ENCODE results near the gene GLYR1. TPM values are rescaled to one million over a fixed set of nuclear protein-coding genes. Genes with fewer than 3 reads are reported as not detected.
"Not testable (repeated sequence)": the region's sequence is repeated elsewhere in the genome, so short reads cannot be mapped to it uniquely, and the experiment has no call there.

The GLYR1 gene
- 10 to 100 TPM; 27.8 to 49.6 (median 37.3) TPM for polyA plus RNA-seq (ENCODE audit: low read depth in 6 of 6)

- no peaks in the 10 kb centered on the region for H3K27me3 Mint-ChIP-seq
- peak within 1 kb of the TSS; percentile 93 to 100 (median 96) for H3K27ac Mint-ChIP-seq
- no peaks in the 10 kb centered on the region for H3K36me3 Mint-ChIP-seq
- ATAC-seq (ENCODE audit: low read depth in 2 of 2) (peak; percentile 87 to 89), DNase-seq (peak; percentile 100)
- H3K9me3 Mint-ChIP-seq: no peaks in the 10 kb centered on the region
- H3K4me1 Mint-ChIP-seq: peaks cover 28 to 51% (median 41%) of the 10 kb centered on the region in 3 donors
- H3K4me3 Mint-ChIP-seq: peak within 1 kb of the TSS; percentile 87 to 97 (median 92)
Observed at GRCh38 chr16:4846901-4847773, at the start of gene GLYR1, which contains the start of gene UBN1. Gene GLYR1 (minus strand): TSS chr16:4847288. CDS start chr16:4847265, 23 bp downstream. Gene UBN1 (plus strand): TSS chr16:4847481. CDS start chr16:4852918, 5,437 bp downstream.

GRCh38 chr16:4896761-4897160 is 49.7 kb upstream of the GLYR1 start:
- ATAC-seq (ENCODE audit: low read depth in 2 of 2); H3K9me3 Mint-ChIP-seq; DNase-seq; H3K4me3 Mint-ChIP-seq; H3K27ac Mint-ChIP-seq; H3K36me3 Mint-ChIP-seq; H3K4me1 Mint-ChIP-seq: not testable (repeated sequence)
- H3K27me3 Mint-ChIP-seq: peaks cover 6 to 27% (median 8%) of the 10 kb centered on the region in 3 donors

DNA sequence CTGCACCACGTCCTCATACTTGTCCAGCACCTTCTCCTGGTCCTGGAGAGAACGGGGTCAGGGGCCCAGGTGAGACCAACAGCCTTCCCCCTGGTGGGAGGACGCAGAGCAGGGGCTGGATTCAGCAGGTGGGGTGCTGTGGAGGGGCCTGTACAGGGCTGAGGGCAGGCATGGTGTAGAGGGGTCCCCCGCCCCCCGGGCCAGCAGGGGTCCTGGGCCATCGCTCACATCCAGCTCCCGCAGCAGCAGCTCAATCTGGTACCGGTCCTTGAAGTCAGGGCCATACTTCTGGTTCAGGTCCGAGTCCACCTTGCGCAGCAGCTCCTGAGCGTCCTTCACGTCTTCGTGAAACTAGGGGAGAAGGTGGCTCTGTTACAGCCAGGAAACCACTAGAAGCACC is 48.3 kb upstream of the GLYR1 start:
- Mint-ChIP-seq H3K4me3 (no peak overlapping the region), H3K27me3 (peaks cover 6 to 22% (median 8%) of the 10 kb centered on the region in 3 donors), H3K9me3 (peaks cover 0 to 4% (median 3%) of the 10 kb centered on the region in 7 donors), H3K36me3 (no peaks in the 10 kb centered on the region), H3K27ac (no peak overlapping the region), H3K4me1 (no peaks in the 10 kb centered on the region)
- DNase-seq (no peak), ATAC-seq (ENCODE audit: low read depth in 2 of 2) (no peak)

GRCh38 chr16:4894276-4895150 is 47.4 kb upstream of the GLYR1 start:
- H3K27me3 Mint-ChIP-seq: peaks cover 0 to 17% (median 8%) of the 10 kb centered on the region in 3 donors
- H3K9me3 Mint-ChIP-seq: peaks cover 0 to 4% (median 3%) of the 10 kb centered on the region in 7 donors
- H3K4me1 Mint-ChIP-seq: no peaks in the 10 kb centered on the region
- no peak overlapping the region for H3K27ac Mint-ChIP-seq
- H3K36me3 Mint-ChIP-seq: no peaks in the 10 kb centered on the region
- DNase-seq (no peak), ATAC-seq (ENCODE audit: low read depth in 2 of 2) (no peak)
- no peak overlapping the region for H3K4me3 Mint-ChIP-seq

- Mint-ChIP-seq H3K4me1 (no peaks in the 10 kb centered on the region), H3K4me3 (no peak overlapping the region), H3K27ac (peak overlapping the region in 1 of 6 donors; percentile 22), H3K9me3 (peaks cover 0 to 2% (median 1%) of the 10 kb centered on the region in 7 donors), H3K27me3 (peaks cover 0 to 10% (median 8%) of the 10 kb centered on the region in 3 donors), H3K36me3 (no peaks in the 10 kb centered on the region)
- ATAC-seq (ENCODE audit: low read depth in 2 of 2) (no peak), DNase-seq (no peak)
Observed at GRCh38 chr16:4893103-4893862, 46.2 kb upstream of the GLYR1 start.

GRCh38 chr16:4892361-4893102 is 45.4 kb upstream of the GLYR1 start:
- Mint-ChIP-seq H3K4me1 (no peaks in the 10 kb centered on the region), H3K36me3 (no peaks in the 10 kb centered on the region), H3K27me3 (peaks cover 0 to 8% (median 3%) of the 10 kb centered on the region in 3 donors), H3K4me3 (no peak overlapping the region), H3K9me3 (no peaks in the 10 kb centered on the region), H3K27ac (peak overlapping the region in 1 of 6 donors; percentile 56)
- no peak for ATAC-seq (ENCODE audit: low read depth in 2 of 2)
- no peak for DNase-seq

DNA sequence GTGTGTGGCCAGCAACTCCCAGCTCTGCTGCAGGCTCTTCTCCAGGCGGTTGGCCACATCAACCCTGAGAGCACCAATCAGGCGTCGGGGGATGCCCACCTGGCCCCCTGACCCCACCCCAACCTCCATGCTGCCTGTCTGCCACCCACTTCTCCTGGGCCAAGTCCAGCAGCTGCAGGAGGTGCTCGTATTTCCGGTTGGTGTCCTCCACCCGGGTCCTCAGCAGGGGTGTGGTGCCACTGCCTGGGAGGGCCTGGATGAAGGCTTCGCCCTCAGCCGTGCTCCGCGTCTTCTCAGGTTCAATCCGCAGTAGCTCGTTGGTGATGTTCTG is 44.8 kb upstream of the GLYR1 start:
- ATAC-seq (ENCODE audit: low read depth in 2 of 2): no peak
- H3K36me3 Mint-ChIP-seq: no peaks in the 10 kb centered on the region
- peaks cover 0 to 8% (median 0%) of the 10 kb centered on the region in 3 donors for H3K27me3 Mint-ChIP-seq

GRCh38 chr16:4891097-4891885 is 44.2 kb upstream of the GLYR1 start:
- DNase-seq: no peak
- H3K9me3 Mint-ChIP-seq: no peaks in the 10 kb centered on the region
- no peak for ATAC-seq (ENCODE audit: low read depth in 2 of 2)
- no peaks in the 10 kb centered on the region for H3K4me1 Mint-ChIP-seq
- H3K27me3 Mint-ChIP-seq: peaks cover 0 to 6% (median 0%) of the 10 kb centered on the region in 3 donors
- no peaks in the 10 kb centered on the region for H3K36me3 Mint-ChIP-seq
- no peak overlapping the region for H3K4me3 Mint-ChIP-seq
- H3K27ac Mint-ChIP-seq: no peak overlapping the region

More for the DNA sequence above, 44.8 kb upstream of the GLYR1 start:
- DNase-seq: no peak
- H3K27ac Mint-ChIP-seq: no peak overlapping the region
- H3K4me3 Mint-ChIP-seq: no peak overlapping the region
- H3K9me3 Mint-ChIP-seq: no peaks in the 10 kb centered on the region
- no peaks in the 10 kb centered on the region for H3K4me1 Mint-ChIP-seq

GRCh38 chr16:4890686-4891085 is 43.6 kb upstream of the GLYR1 start:
- Mint-ChIP-seq H3K27me3 (peaks cover 0 to under 1% (median 0%) of the 10 kb centered on the region in 3 donors), H3K36me3 (peaks cover 3 to 6% of the 10 kb centered on the region in 2 donors), H3K9me3 (no peaks in the 10 kb centered on the region), H3K27ac (peak overlapping the region in 1 of 6 donors; percentile 88), H3K4me1 (peaks cover 0 to 3% (median under 1%) of the 10 kb centered on the region in 3 donors), H3K4me3 (no peak overlapping the region)
- ATAC-seq (ENCODE audit: low read depth in 2 of 2) (no peak), DNase-seq (no peak)

GRCh38 chr16:4890026-4890425 is 42.9 kb upstream of the GLYR1 start:
- no peaks in the 10 kb centered on the region for H3K9me3 Mint-ChIP-seq
- H3K4me1 Mint-ChIP-seq: peaks cover 2 to 7% (median 3%) of the 10 kb centered on the region in 3 donors
- DNase-seq (no peak), ATAC-seq (ENCODE audit: low read depth in 2 of 2) (no peak)
- H3K27ac Mint-ChIP-seq: no peak overlapping the region
- H3K36me3 Mint-ChIP-seq: peaks cover 8 to 12% of the 10 kb centered on the region in 2 donors
- no peak overlapping the region for H3K4me3 Mint-ChIP-seq
- H3K27me3 Mint-ChIP-seq: no peaks in the 10 kb centered on the region

GRCh38 chr16:4888428-4889135 is 41.5 kb upstream of the GLYR1 start:
- ATAC-seq (ENCODE audit: low read depth in 2 of 2) (no peak), DNase-seq (no peak)
- H3K36me3 Mint-ChIP-seq: peaks cover 15 to 26% of the 10 kb centered on the region in 2 donors
- no peak overlapping the region for H3K4me3 Mint-ChIP-seq
- H3K9me3 Mint-ChIP-seq: peaks cover 0 to 3% (median 0%) of the 10 kb centered on the region in 7 donors
- no peaks in the 10 kb centered on the region for H3K27me3 Mint-ChIP-seq
- peak overlapping the region in 1 of 6 donors; percentile 75 for H3K27ac Mint-ChIP-seq
- peaks cover 4 to 14% (median 9%) of the 10 kb centered on the region in 3 donors for H3K4me1 Mint-ChIP-seq

Measured in naive B cell (primary cell).